GM21360 (cell line): ENCODE measurements around the gene MID1.

Source experiments
- ATAC-seq: cut with Tn5 transposase; IDR thresholded peaks from one replicate; pipeline ENCODE4 v1.9.1; 2021; ENCODE audit warnings: mild to moderate bottlenecking, moderate library complexity; ENCODE audit not compliant: unreplicated experiment

Gene MID1

GRCh38 chrX:10537308-10537707, 83.1 kb downstream of the MID1 start:
- no peak for ATAC-seq

GRCh38 chrX:10536744-10537143, 83.6 kb downstream of the MID1 start:
- ATAC-seq: no peak

DNA sequence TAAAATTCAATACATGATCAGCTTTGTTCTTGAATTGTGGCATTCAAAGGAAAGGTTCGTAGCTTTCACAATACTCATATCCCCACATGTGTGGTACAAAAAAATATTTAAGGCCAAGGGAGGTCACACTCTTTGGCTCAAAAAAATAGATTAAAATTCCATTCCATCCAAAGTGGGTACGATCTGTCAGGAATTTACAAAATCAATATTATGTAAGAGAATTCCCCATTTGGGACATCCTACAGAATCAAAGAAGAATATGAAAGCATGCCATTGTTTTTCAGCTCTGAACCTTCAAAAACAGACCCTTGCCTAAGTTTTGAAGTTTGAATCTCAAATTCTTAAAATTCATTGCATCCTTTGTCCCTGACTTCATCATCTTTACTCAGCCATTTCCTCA, 85.8 kb downstream of the MID1 start:
- ATAC-seq: no peak

- no peak for ATAC-seq
Measured at GRCh38 chrX:10533696-10534365, 86.6 kb downstream of the MID1 start.

GRCh38 chrX:10531927-10532326, 88.5 kb downstream of the MID1 start:
- ATAC-seq: no peak

- ATAC-seq: no peak
Measured at GRCh38 chrX:10529344-10529743, 91.0 kb downstream of the MID1 start.

- no peak for ATAC-seq
Measured at GRCh38 chrX:10526451-10526850, 93.9 kb downstream of the MID1 start.

GRCh38 chrX:10525381-10526120, 94.8 kb downstream of the MID1 start:
- ATAC-seq: no peak

GRCh38 chrX:10524578-10524977, 95.8 kb downstream of the MID1 start:
- ATAC-seq: no peak

- no peak for ATAC-seq
Measured at GRCh38 chrX:10519761-10520160, 100.6 kb downstream of the MID1 start.

DNA sequence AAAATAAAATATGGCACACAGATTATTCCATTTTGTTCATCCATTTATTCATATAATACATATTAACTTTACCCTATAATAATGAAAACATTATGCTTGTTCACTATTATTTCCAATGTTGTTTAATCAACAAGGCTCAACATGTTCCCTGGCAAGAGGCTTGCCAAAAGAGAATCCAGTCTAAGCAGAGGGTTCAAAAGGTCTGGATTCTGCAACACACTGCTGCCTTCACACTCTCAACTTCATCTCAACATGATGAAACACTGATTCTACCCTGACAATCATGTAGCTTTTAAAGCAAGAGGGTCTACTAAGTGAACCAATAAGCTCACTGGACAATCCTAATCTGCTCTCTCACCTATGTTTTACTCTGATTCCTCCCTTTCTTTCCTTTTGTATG, 101.1 kb downstream of the MID1 start:
- ATAC-seq: no peak

GRCh38 chrX:10518073-10518472, 102.3 kb downstream of the MID1 start:
- no peak for ATAC-seq

DNA sequence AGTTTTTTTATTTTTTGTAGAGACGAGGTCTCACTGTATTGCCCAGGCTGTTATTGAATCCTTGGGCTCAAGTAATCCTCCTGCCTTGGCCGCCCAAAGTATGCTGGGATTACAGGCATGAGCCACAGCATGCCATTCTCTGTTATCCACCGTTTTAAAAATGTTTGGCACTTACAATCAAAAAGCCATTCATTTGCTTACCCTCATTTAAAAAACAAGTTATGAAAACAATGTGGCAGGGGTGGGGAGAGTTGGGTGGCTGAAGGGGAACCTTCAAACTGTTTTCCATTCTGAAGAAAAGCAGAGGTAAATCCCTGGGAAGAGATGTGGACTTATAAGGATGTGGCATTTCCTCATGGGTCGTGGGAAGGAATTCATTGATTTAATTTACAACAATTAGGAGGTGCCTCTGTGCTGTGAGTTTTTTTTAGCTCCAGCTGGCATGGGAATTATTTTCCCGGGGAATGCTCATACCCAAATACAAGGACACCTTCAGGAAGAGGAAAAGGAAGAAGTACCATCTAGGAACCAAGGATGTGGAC, 103.5 kb downstream of the MID1 start:
- ATAC-seq: no peak

- no peak for ATAC-seq
Measured at GRCh38 chrX:10514891-10515290, 105.5 kb downstream of the MID1 start.

GRCh38 chrX:10513974-10514373, 106.4 kb downstream of the MID1 start:
- no peak for ATAC-seq

GRCh38 chrX:10512741-10513140, 107.6 kb downstream of the MID1 start:
- ATAC-seq: no peak

- ATAC-seq: no peak
Measured at GRCh38 chrX:10512258-10512657, 108.1 kb downstream of the MID1 start.

- no peak for ATAC-seq
Measured at GRCh38 chrX:10509397-10509796, 111.0 kb downstream of the MID1 start.

GRCh38 chrX:10508891-10509290, 111.5 kb downstream of the MID1 start:
- no peak for ATAC-seq

DNA sequence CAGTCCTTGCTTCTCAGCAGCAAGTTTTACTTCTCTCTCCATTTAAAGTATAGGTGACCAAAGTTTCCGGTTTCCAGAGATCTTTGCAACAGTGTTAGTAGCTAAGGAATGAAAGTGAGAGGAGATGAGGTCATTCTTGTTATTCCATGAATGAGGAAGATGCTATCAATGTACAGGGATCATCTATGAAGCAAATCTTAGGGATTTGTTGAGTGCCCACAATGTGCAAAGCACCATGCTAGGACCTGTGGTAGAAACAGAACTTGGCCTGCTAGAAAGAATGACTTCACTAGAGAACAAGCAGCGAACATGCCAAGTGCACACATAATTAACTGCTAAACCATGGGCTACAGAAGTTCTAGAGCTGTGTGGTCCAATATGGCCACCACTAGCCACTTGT, 112.5 kb downstream of the MID1 start:
- ATAC-seq: no peak

DNA sequence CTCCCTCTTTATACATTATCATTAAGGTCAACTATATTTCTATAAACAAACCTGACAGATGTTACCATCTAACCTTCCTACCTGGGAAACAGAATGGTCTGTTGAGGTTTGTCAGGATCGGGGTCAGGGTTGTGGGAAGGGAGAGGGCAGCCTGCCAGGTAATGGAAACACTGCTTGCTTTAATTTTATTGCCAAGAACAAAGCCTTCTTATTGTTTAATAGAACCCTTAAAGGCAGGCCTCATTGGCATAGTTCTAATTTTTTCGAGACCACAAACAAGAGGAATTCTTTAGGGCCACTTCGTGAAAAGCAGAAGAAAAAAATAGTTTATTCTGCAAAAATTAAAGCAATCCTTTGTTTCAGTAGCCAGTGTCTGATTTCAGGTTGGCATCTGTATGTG, 113.2 kb downstream of the MID1 start:
- no peak for ATAC-seq

- ATAC-seq: no peak
Measured at GRCh38 chrX:10506781-10507180, 113.6 kb downstream of the MID1 start.
